ENCODE results near the gene NME9.

DNA sequence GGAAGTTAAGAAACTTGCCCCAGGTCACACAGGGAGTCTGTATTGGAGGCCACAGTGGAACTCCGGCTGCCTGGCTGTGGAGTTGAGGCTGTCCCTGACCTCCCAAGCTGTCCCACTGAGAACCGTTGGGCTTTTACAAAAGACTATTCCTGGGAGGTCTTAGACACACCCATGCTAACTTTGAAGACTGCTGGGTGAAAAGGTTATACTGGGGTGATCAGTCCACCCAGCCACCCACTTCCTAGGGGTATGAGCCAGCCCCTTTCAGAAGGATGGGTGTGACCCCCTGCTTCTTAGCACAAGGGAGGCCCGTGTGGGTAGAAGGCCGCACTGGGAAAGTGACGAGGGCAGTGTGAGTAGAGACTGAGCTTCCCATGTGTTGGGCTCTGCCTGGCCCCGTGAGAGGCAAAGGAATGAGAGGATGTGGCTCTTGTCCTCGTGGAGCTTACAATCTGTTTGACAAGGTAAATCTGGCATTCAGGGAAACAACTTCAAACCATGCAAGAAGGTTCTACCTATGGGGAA is 37.7 kb upstream of the NME9 start:
- TF ChIP-seq POLR2A (IDR thresholded peaks at IDR 0.05) (no peak), POLR2AphosphoS5 (IDR thresholded peaks at IDR 0.05) (no peak)
- TF ChIP-seq, protein P1, sequence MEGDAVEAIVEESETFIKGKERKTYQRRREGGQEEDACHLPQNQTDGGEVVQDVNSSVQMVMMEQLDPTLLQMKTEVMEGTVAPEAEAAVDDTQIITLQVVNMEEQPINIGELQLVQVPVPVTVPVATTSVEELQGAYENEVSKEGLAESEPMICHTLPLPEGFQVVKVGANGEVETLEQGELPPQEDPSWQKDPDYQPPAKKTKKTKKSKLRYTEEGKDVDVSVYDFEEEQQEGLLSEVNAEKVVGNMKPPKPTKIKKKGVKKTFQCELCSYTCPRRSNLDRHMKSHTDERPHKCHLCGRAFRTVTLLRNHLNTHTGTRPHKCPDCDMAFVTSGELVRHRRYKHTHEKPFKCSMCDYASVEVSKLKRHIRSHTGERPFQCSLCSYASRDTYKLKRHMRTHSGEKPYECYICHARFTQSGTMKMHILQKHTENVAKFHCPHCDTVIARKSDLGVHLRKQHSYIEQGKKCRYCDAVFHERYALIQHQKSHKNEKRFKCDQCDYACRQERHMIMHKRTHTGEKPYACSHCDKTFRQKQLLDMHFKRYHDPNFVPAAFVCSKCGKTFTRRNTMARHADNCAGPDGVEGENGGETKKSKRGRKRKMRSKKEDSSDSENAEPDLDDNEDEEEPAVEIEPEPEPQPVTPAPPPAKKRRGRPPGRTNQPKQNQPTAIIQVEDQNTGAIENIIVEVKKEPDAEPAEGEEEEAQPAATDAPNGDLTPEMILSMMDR (IDR thresholded peaks at IDR 0.05) = no peak
